Activated T-helper 2 cell treated with anti-CD3 and anti-CD28 coated beads, Interferon-gamma antibody, Interleukin-2, Interleukin-4, amounts not matched to agents 10 μg/mL and 5 μg/mL and 100 μg/mL, durations not matched to agents 14 hours and 24 hours and 36 hours (primary cell): ENCODE data around the gene CTIF. TPM values are rescaled to one million over a fixed set of nuclear protein-coding genes. Genes with fewer than 3 reads are reported as not detected.
"Not testable (repeated sequence)": the region's sequence is repeated elsewhere in the genome, so short reads cannot be mapped to it uniquely, and the experiment has no call there.

ENCODE experiments used
- DNase-seq: peaks from one replicate; pipeline ENCODE4 v3.0.0; 2021; ENCODE audit warnings: low spot score
- H3K27ac Mint-ChIP-seq: one replicate; pipeline ENCODE4 v1.8.0; 2021; ENCODE audit warnings: mixed read lengths
- H3K27me3 Mint-ChIP-seq: one replicate; pipeline ENCODE4 v1.8.0; 2021; ENCODE audit warnings: low read depth, mixed read lengths
- H3K36me3 Mint-ChIP-seq: one replicate; pipeline ENCODE4 v1.8.0; 2021; ENCODE audit warnings: low read depth, mixed read lengths
- H3K4me1 Mint-ChIP-seq: one replicate; pipeline ENCODE4 v1.8.0; 2021; ENCODE audit warnings: low read depth, mixed read lengths
- H3K4me3 Mint-ChIP-seq: one replicate; pipeline ENCODE4 v1.8.0; 2021; ENCODE audit warnings: low read depth, mild to moderate bottlenecking, moderate library complexity, mixed read lengths
- H3K9me3 Mint-ChIP-seq: one replicate; pipeline ENCODE4 v1.8.0; 2021; ENCODE audit warnings: mixed read lengths
- intact Hi-C: fragments of 100-400 bp; cut with micrococcal nuclease; formaldehyde crosslinking; loops from one replicate; pipeline ENCODE4 v1.15.1; 2023
- total RNA-seq: library from RNA; stranded (reverse); gene quantifications from 2 replicates; pipeline ENCODE4 v1.2.3, GENCODE V29; 2022

The CTIF gene
- total RNA-seq, 1 donor from 2014 or later: 7.0 TPM

DNA sequence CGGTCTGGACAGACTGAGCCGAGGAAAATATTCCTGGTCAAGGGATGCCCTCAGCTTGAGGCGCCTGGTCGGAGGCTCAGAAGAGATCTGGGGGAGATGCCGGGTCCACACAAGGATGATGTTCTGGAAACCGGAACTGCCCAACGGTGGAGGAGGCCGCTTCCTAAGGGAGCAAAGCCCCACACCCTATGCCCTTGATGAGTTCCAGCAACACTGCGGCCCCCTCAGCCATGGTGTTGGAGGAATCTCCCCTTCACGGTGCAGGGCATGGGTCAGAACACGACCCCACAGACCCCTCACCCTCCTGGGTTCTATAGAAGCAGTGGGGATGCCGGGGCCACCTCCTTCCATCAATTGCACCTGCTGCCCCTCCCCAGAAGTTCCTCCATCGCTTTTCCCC is 332.1 kb downstream of the CTIF start:
- H3K27ac Mint-ChIP-seq, H3K9me3 Mint-ChIP-seq, H3K4me3 Mint-ChIP-seq, intact Hi-C loops, DNase-seq, H3K27me3 Mint-ChIP-seq, H3K36me3 Mint-ChIP-seq: not testable (repeated sequence)
- peaks cover 37% of the 10 kb centered on the region for H3K4me1 Mint-ChIP-seq

DNA sequence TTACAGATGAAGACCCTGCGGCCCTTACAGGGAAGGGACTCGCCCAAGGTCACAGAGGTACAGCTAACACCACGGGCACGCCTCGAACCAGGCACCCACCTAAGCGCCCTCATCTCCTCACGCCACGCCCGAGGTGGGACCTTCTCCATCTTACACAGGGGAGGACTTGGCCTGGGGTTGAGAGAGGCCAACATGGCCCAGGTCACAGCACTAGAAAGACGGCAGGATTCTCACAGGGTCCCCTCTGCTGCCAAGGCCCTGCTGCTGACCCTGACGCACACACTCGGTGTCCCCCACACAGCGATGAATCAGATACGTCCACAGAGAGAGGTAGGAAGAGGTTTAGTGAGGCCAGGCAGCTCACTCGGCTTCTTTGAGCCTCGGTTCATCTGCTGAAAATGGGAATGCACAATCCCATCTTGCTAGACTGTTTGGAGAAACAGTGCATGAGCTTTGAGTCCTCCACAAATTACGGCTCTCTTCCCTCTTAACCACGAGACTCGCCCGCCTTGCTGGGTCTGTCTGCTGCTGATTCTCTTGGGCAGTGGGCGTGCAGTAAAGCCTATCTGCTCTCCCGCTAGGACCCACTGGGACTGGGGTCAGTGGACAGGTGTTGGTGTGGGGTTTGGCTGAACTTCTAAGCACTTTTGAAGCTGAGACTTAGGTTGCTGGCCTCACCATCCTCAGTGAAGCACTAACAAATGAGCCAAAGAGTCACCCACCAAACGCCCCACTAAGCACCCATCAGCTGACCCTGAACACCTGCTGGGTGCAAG is 332.7 kb downstream of the CTIF start:
- H3K4me1 Mint-ChIP-seq: peaks cover 37% of the 10 kb centered on the region
- H3K9me3 Mint-ChIP-seq: no peaks in the 10 kb centered on the region
- no peaks in the 10 kb centered on the region for H3K36me3 Mint-ChIP-seq
- no peaks in the 10 kb centered on the region for H3K27me3 Mint-ChIP-seq
- no peak for DNase-seq
- intact Hi-C loops: no loop called here
- H3K27ac Mint-ChIP-seq: no peak overlapping the region
- H3K4me3 Mint-ChIP-seq: no peak overlapping the region

DNA sequence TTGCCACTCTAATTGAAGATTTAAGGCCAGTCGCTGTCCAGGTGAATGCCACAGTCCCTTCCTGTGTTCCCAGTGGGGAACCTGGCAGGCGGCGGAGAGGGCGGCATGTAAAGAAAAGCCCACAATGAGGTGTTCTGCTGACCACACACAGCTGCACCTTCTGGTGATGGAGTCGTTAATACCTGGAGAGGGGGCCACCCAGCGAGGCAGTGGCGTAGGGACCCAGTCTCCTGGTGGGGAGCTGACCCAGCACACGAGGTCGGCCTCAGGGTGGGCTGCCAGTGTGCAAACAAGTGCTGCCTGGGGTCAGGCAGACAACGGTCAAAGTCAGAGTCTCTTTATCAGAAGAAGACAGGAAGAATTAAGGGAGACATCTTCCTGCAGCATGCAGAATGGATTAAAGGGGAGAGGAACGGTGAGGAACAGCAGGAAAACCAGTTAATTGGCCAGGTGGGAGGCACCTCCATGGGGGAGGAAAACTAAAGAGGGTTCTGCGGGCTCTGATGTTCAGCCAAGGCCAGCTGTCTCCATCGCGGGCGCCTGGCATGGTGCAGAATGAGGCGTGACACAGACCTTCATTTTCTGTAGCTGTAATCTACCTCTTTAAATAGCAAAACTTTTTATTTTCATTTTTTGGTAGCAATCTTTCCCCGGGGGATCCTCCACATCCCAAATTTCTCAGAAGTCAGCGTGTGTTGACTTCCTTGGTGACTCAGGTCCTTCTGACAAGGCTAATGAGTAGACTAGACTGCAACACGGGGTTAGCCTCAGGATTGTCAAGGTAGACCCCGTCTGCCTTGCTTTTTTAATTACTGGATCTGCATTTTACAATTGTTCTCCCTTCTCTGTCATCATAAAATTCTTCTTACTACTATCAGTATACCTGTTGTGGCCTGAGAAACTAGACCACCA is 333.7 kb downstream of the CTIF start:
- H3K9me3 Mint-ChIP-seq: no peaks in the 10 kb centered on the region
- H3K27ac Mint-ChIP-seq: peak overlapping the region; percentile 66
- peaks cover 37% of the 10 kb centered on the region for H3K4me1 Mint-ChIP-seq
- no peaks in the 10 kb centered on the region for H3K36me3 Mint-ChIP-seq
- DNase-seq: no peak
- intact Hi-C loops: no loop called here
- H3K27me3 Mint-ChIP-seq: no peaks in the 10 kb centered on the region
- no peak overlapping the region for H3K4me3 Mint-ChIP-seq

DNA sequence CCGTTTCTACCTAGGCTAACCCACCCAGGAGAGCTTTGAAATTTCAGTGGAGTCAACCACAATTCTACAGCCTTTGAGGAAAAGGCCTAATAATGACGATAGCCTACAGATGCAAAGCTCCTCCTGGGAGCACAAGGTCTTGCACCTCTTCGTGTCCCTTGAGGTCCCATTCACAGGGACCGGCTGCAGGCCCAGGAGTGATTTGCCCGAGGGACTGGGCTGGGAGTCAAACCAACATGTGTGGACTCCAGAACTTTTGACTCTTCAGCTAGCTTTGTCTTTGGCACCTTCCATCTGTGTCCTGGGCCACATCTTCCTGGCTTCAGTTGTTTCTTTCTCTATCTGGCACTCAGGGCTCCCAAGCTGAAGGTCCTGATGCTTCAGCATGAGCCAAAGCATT is 335.4 kb downstream of the CTIF start:
- H3K4me1 Mint-ChIP-seq: peaks cover 22% of the 10 kb centered on the region
- H3K27ac Mint-ChIP-seq: no peak overlapping the region
- no peak for DNase-seq
- intact Hi-C loops: no loop called here
- no peaks in the 10 kb centered on the region for H3K9me3 Mint-ChIP-seq
- H3K4me3 Mint-ChIP-seq: no peak overlapping the region
- no peaks in the 10 kb centered on the region for H3K36me3 Mint-ChIP-seq
- H3K27me3 Mint-ChIP-seq: no peaks in the 10 kb centered on the region

DNA sequence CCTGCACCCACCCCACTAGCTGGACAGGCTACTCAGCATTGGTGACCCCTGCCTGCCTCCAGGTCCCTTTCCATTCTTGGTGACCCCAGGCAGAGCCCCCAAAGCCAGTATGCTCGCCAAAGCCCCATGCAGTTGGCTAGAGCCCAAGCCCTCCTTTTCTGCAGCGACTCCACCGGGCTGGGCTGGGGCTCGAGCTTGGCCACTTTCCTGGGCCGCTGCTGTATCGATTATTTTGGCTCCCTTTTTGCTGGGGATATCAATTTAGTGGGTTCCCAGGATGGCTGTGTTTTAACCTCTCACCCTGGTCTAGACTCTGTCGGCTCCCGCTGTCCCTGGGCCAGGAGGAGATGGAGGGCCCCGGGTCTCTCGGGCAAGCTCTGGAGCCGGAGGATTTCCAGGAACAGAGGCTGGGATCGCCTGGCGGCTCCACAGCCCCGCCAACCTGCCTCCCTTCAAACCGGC is 335.9 kb downstream of the CTIF start:
- H3K27ac Mint-ChIP-seq: no peak overlapping the region
- no peaks in the 10 kb centered on the region for H3K36me3 Mint-ChIP-seq
- H3K4me1 Mint-ChIP-seq: peaks cover 18% of the 10 kb centered on the region

DNA sequence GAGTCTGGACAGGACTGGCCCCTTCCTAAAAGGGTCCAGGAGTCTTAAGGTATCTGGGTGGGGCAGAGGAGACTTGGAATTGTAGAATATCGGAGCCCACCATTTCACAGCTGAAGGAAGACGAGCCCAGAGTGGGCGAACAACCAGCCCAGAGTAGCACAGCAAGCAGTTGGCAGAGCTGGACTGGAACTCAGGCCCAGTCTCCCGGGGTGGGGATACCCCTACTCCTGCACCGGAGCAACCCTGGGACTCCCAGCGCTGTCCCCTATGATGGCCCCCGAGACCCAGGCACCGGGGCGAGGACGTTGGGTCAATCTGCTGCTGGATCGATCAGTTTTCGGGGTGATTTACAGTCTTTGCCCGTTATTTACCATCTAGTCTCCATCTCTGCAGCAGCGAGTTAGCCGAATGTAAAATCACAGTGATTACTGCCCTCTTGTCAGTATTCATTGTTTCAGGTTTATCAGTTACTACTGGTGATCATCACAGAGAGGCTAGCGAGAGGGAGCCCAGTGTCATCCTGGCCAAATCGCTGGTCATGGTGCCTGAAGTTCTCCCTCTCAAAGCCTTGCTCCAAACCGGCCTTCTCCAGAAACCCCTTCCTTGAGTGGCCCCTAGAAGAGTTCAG is 336.6 kb downstream of the CTIF start:
- intact Hi-C loops: no loop called here
- H3K4me3 Mint-ChIP-seq: no peak overlapping the region
- H3K27me3 Mint-ChIP-seq: no peaks in the 10 kb centered on the region
- peaks cover 19% of the 10 kb centered on the region for H3K4me1 Mint-ChIP-seq
- no peaks in the 10 kb centered on the region for H3K9me3 Mint-ChIP-seq
- no peaks in the 10 kb centered on the region for H3K36me3 Mint-ChIP-seq
- no peak for DNase-seq
- no peak overlapping the region for H3K27ac Mint-ChIP-seq

More for the DNA sequence above, 335.9 kb downstream of the CTIF start:
- Mint-ChIP-seq H3K4me3 (no peak overlapping the region), H3K9me3 (no peaks in the 10 kb centered on the region), H3K27me3 (no peaks in the 10 kb centered on the region)
- intact Hi-C loops: no loop called here
- no peak for DNase-seq

DNA sequence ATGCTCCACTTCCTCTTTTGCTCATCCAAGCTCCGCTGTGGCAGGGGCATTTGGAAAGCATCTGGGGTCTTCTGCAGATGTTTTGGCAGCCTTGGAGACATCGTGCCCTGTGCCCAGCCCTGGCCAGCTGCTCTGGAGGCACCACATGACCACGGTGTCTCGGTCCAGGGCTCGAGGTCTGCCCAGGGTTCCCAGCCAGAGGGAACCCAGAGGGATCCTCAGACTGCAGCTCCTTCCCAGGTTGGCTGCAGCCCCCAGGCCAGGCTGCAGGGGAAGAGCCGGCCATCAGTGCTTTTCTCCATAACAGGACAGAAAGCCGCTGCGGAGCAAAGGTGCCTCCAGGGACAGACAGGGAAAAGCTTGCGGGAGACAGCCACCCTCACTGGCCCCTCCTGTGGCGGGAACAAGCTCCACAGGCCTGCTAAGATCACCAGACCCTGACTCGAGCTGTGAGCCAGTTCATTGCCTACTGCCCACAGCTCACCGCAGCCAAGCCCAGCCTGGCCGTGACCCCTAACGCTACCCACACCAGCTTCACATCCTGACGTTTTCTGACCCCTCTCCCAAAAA is 337.2 kb downstream of the CTIF start:
- H3K9me3 Mint-ChIP-seq: no peaks in the 10 kb centered on the region
- no peaks in the 10 kb centered on the region for H3K27me3 Mint-ChIP-seq
- no peak for DNase-seq
- intact Hi-C loops: no loop called here
- H3K27ac Mint-ChIP-seq: no peak overlapping the region
- H3K36me3 Mint-ChIP-seq: no peaks in the 10 kb centered on the region
- no peak overlapping the region for H3K4me3 Mint-ChIP-seq
- H3K4me1 Mint-ChIP-seq: peaks cover 24% of the 10 kb centered on the region

DNA sequence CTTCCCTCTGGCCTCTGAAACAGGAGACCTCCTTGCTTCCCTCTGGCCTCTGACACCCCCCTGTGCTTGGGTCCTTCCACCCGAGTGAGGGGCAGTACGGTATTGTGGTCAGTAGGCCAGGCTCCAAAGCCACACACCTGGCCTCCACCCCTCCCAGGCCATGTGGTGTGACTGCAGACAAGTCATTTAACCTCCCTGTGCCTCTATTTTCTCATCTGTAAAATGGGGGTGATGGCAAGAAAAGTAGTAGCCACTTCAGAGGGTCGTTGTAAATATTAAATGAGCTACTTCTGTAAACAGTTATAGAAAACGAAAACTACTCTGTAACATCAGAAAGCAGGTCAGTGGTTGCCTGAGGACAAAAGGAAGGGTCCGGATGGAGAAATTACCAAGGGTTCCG is 337.8 kb downstream of the CTIF start:
- H3K4me1 Mint-ChIP-seq: peaks cover 22% of the 10 kb centered on the region
- H3K4me3 Mint-ChIP-seq: no peak overlapping the region
- no peaks in the 10 kb centered on the region for H3K36me3 Mint-ChIP-seq
- no peak for DNase-seq
- H3K27me3 Mint-ChIP-seq: no peaks in the 10 kb centered on the region
- no peaks in the 10 kb centered on the region for H3K9me3 Mint-ChIP-seq
- H3K27ac Mint-ChIP-seq: no peak overlapping the region
- intact Hi-C loops: no loop called here

DNA sequence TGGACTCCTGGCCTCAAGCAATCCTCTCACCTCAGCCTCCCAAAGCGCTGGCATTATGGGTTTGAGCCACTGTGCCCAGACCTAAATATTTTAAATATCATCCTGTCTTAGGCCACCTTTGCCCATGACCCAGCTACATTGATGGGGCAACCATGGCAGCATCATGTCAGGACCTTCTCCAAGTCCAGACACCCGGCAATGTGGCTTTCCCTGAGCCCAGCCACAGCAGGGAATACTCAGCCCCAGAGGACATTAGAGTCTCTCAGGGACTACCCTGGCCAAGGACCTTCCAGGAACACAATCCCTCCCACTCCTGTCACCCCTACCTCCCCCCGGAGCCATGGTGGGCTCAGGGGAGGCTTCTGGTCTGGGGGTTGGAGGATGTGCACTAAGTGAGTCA is 339.1 kb downstream of the CTIF start:
- Mint-ChIP-seq H3K4me1 (peaks cover 16% of the 10 kb centered on the region), H3K27me3 (no peaks in the 10 kb centered on the region)
- no peak for DNase-seq

DNA sequence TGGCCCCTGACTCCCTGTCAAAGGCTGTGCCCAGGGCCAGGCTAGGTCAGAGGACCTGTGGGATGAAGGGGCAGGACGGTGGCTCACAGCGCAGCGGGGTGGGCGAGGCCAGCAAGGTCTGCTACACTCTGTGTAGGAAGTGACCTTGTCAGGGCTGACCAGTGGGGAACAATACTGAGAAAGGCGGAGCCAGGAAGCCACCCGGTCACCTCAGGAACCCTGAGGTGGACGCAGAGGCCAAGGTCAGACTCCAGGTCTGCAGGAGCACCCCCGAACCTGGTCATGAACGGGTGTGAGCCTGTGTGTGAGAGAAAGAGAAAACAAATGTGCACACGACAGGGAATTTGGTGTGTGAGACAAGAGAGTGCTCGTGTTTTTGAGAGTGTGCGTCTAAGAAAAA is 339.6 kb downstream of the CTIF start:
- no peak for DNase-seq
- H3K4me3 Mint-ChIP-seq: no peak overlapping the region
- H3K27me3 Mint-ChIP-seq: no peaks in the 10 kb centered on the region
- no peak overlapping the region for H3K27ac Mint-ChIP-seq
- H3K36me3 Mint-ChIP-seq: no peaks in the 10 kb centered on the region
- intact Hi-C loops: no loop called here
- no peaks in the 10 kb centered on the region for H3K9me3 Mint-ChIP-seq
- H3K4me1 Mint-ChIP-seq: peaks cover 11% of the 10 kb centered on the region

More for the DNA sequence above, 339.1 kb downstream of the CTIF start:
- no peak overlapping the region for H3K4me3 Mint-ChIP-seq
- no peaks in the 10 kb centered on the region for H3K9me3 Mint-ChIP-seq
- no peak overlapping the region for H3K27ac Mint-ChIP-seq
- H3K36me3 Mint-ChIP-seq: no peaks in the 10 kb centered on the region
- intact Hi-C loops: no loop called here

DNA sequence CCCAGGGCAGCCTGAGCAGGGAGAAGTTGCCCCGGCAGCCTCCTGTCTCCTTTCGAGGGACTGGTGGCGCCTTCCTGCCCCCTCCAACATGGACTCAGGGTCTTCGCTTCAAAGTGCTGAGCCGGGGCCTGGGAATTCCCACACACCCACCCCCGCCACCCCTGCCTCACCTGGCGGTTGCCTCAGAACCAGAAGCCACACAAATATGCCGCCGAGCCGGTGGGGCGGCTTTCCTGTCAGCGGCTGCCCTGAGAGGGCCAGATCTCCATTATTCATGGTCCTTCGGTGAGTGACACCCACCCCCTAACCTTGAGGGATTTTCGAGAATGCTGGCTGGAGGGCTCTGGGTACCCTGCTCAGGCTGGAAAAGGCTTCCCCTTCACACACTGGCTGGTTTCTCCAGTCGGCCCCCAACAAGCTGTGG is 340.2 kb downstream of the CTIF start:
- H3K36me3 Mint-ChIP-seq: no peaks in the 10 kb centered on the region
- intact Hi-C loops: no loop called here
- no peak overlapping the region for H3K4me3 Mint-ChIP-seq
- H3K27ac Mint-ChIP-seq: no peak overlapping the region
- H3K27me3 Mint-ChIP-seq: no peaks in the 10 kb centered on the region
- DNase-seq: no peak
- peaks cover 10% of the 10 kb centered on the region for H3K4me1 Mint-ChIP-seq
- no peaks in the 10 kb centered on the region for H3K9me3 Mint-ChIP-seq

DNA sequence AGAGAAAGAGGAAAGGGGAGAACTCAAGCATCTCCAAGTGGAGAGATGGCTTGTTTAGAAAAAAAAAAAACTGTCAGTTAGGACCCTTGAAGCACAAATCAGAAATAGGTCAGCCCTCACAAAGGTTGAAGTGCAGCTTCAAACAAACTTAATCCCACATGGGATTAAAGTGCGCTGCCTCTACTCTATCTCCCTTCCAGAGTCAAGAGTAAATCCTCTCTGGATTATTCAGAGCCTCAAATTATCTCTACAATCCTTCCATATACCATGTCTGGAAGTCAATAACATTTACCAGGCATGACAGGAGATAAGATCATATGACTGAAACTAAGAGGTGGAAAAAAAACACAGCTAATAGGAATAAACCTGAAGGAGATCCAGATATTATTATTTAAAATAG is 342.1 kb downstream of the CTIF start:
- Mint-ChIP-seq H3K27ac (no peak overlapping the region), H3K36me3 (no peaks in the 10 kb centered on the region), H3K27me3 (peaks cover 2% of the 10 kb centered on the region), H3K4me1 (peaks cover 10% of the 10 kb centered on the region), H3K4me3 (no peak overlapping the region), H3K9me3 (no peaks in the 10 kb centered on the region)
- DNase-seq: no peak
- intact Hi-C loops: no loop called here
